Kidney (tissue), 14 donors: ENCODE measurements around the gene RPLP2. TPM values are rescaled to one million over a fixed set of nuclear protein-coding genes. Genes with fewer than 3 reads are reported as not detected.

ENCODE experiments used
- DNase-seq, 5 donors: peaks; one replicate each; pipeline ENCODE4 v3.0.0-alpha.2; 2013 to 2020
- FAIRE-seq: peaks from 2 replicates; lab custom pipeline; 2012; peaks lifted over from hg19 to GRCh38; lab: Jason Lieb, UNC
- H3K27ac ChIP-seq, 2 donors: one replicate each; pipeline ENCODE4 v1.7.0; 2013; ENCODE audit warnings: low read depth in 2 of 2, low read length in 2 of 2, inconsistent platforms in 1 of 2
- H3K27me3 ChIP-seq: one replicate; pipeline ENCODE4 v1.7.1; 2013; ENCODE audit warnings: low read length, inconsistent platforms; ENCODE audit not compliant: control insufficient read depth, insufficient read depth
- H3K36me3 ChIP-seq, 3 donors: one replicate each; pipeline versions ENCODE4 v1.7.0 to v1.7.1; 2013; ENCODE audit warnings: low read length in 3 of 3, control low read depth in 1 of 3, inconsistent platforms in 1 of 3; ENCODE audit not compliant: insufficient read depth in 3 of 3, control insufficient read depth in 2 of 3
- H3K4me1 ChIP-seq, 3 donors: one replicate each; pipeline versions ENCODE4 v1.7.0 to v1.7.1; 2013; ENCODE audit warnings: low read length in 3 of 3, inconsistent platforms in 1 of 3, low read depth in 1 of 3; ENCODE audit not compliant: control insufficient read depth in 2 of 3, insufficient read depth in 2 of 3
- H3K4me3 ChIP-seq, 3 donors: one replicate each; pipeline versions ENCODE4 v1.7.0 to v1.8.1; 2013; ENCODE audit warnings: low read length in 3 of 3, control low read depth in 1 of 3, inconsistent platforms in 1 of 3
- H3K9ac ChIP-seq, 3 donors: one replicate each; pipeline versions ENCODE4 v1.7.0 to v1.7.1; 2013; ENCODE audit warnings: low read length in 3 of 3, control low read depth in 1 of 3, inconsistent platforms in 1 of 3
- H3K9me3 ChIP-seq, 3 donors: one replicate each; pipeline versions ENCODE4 v1.7.0 to v1.7.1; 2013; ENCODE audit warnings: low read length in 3 of 3, control low read depth in 1 of 3, inconsistent platforms in 1 of 3; ENCODE audit not compliant: control insufficient read depth in 2 of 3, insufficient read depth in 1 of 3
- CTCF ChIP-seq: IDR thresholded peaks from 3 replicates; pipeline ENCODE4 v1.5.1; 2012; ENCODE audit warnings: mild to moderate bottlenecking, moderate library complexity, borderline replicate concordance; ENCODE audit not compliant: insufficient read depth; ENCODE audit errors: extremely low read depth
- intact Hi-C: fragments of 100-400 bp; cut with DNase I; formaldehyde crosslinking; loops from one replicate; pipeline ENCODE4 v1.11.1; 2022
- polyA plus RNA-seq: library from polyadenylated mRNA; stranded (reverse); fragments of 350-450 nt; fragmentation: Illumina TruSeq; extraction: RNeasy Lipid Tissue Mini Kit (QIAGEN cat#74804); gene quantifications from one replicate; pipeline ENCODE4 v1.2.3, GENCODE V29; 2014; ENCODE audit warnings: low read depth, low replicate concordance; ENCODE audit not compliant: insufficient read depth
- total RNA-seq: library from RNA; stranded (reverse); fragmentation: NEBNext Ultra II Directional; extraction: Animal tissue kit (Norgen Biotek cat#: 25700); gene quantifications from one replicate; pipeline ENCODE4 v1.2.1, GENCODE V29; 2021
- donor health status: control.
- donor health status: control.
- donor health status: control.
- donor health status: control.
- donor health status: control.
- donor health status: DM: yes; HTN: yes; CAD: no.
- donor health status: Normal renal cell carcinoma (clear cell type).

Gene RPLP2
- total and polyA plus RNA-seq, 2 donors from 2014 or later, result 1,544 to 1,997 TPM

- FAIRE-seq, result no peak
- intact Hi-C loops, result no loop called here
- DNase-seq, result no peak
- no peak for TF ChIP-seq CTCF
- no peak overlapping the region for H3K27ac ChIP-seq
- no peak overlapping the region for H3K9ac ChIP-seq
- no peak overlapping the region for H3K4me3 ChIP-seq
- no peaks in the 10 kb centered on the region for H3K27me3 ChIP-seq
- H3K9me3 ChIP-seq, result no peaks in the 10 kb centered on the region
- H3K36me3 ChIP-seq, result peaks cover 6 to 14% (median 14%) of the 10 kb centered on the region in 3 donors
- H3K4me1 ChIP-seq, result peaks cover 2 to 21% (median 7%) of the 10 kb centered on the region in 3 donors
Observed at GRCh38 chr11:813456-814096, 3.8 kb downstream of the RPLP2 start.

- FAIRE-seq, result no peak
- no peak for DNase-seq
- no peak overlapping the region for H3K27ac ChIP-seq
- no peaks in the 10 kb centered on the region for H3K9me3 ChIP-seq
- no peak overlapping the region for H3K9ac ChIP-seq
- H3K36me3 ChIP-seq, result peaks cover 6 to 14% (median 14%) of the 10 kb centered on the region in 3 donors
- no peaks in the 10 kb centered on the region for H3K27me3 ChIP-seq
- H3K4me3 ChIP-seq, result no peak overlapping the region
- no peak for TF ChIP-seq CTCF
- intact Hi-C loops, result no loop called here
- H3K4me1 ChIP-seq, result peaks cover 2 to 20% (median 14%) of the 10 kb centered on the region in 3 donors
Observed at GRCh38 chr11:815675-816432, 6.1 kb downstream of the RPLP2 start.

DNA sequence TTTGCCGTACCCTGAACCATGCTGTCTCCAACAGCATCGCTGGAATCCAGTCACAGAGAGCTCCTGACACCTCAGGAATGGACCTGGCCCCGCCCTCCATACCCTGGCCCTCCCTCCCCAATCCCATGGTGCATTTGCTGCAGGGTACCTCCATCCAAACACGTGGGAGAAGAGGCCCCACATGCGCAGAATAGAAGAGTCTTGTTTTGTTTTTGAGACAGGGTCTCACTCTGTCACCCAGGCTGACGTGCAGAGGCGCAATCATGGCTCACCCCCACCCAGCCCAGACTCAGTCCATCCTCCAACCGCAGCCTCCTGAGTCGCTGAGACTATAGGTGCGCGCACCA lies 6.6 kb downstream of the RPLP2 start:
- no peak for FAIRE-seq
- H3K27me3 ChIP-seq, result no peaks in the 10 kb centered on the region
- H3K9me3 ChIP-seq, result no peaks in the 10 kb centered on the region
- no peak for DNase-seq
- no peak for TF ChIP-seq CTCF
- peaks cover 6 to 14% (median 10%) of the 10 kb centered on the region in 3 donors for H3K36me3 ChIP-seq
- H3K9ac ChIP-seq, result no peak overlapping the region
- intact Hi-C loops, result no loop called here
- no peak overlapping the region for H3K27ac ChIP-seq
- H3K4me1 ChIP-seq, result peaks cover 0 to 20% (median 15%) of the 10 kb centered on the region in 3 donors
- H3K4me3 ChIP-seq, result no peak overlapping the region
